NCI-H226 (cell line): ENCODE measurements around the gene NEURL4.
"Not testable (repeated sequence)": the region's sequence is repeated elsewhere in the genome, so short reads cannot be mapped to it uniquely, and the experiment has no call there.

Source experiments
- DNase-seq: peaks from one replicate; pipeline ENCODE4 v3.0.0-alpha.2; 2015

The NEURL4 gene

DNA sequence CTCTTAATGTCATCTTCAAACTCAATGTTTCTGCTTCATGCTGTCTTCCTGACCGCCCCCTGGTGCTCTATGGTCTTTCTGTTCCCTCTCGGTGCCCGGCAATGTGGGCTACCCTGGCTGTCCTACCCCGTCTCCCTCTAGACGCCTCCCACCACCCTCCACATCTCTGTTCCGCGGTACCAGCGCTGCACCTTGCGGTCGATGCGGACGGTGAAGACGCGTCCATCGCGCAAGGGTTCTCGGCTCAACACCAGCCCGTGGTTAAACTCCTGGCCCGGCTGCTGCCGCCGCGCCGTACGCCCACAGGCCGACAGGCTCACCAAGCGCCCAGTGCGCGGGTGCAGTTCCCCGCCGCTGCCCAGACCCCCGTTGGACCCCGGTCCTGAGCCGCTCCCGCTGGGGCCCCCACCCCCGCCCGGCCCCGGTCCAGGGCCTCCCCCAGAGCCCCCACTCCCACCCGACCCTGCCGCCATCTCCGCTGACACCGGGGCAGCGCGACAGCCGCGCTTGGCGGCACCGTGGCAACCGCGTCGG, at the start of gene NEURL4:
NEURL4 (minus strand) TSS at position 496 of the 534 bp plus-strand sequence; CDS start at position 473, 23 bp downstream.
- DNase-seq: no peak

DNA sequence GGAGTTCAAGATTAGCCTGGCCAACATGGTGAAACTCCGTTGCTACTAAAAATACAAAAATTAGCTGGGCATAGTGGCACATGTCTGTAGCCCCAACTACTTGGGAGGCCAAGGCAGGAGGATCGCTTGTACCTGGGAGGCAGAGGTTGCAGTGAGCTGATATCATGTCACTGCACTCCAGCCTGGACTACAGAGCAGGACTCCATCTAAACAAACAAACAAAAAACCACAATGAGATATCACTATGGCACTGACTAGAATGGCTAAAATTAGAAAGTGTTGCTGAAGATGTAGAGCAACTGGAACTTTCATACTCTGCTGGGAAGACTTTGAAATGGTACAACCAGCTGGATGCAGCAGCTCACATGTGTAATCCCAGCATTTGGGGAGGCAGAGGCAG, 45.2 kb upstream of the NEURL4 start:
- DNase-seq: no peak

DNA sequence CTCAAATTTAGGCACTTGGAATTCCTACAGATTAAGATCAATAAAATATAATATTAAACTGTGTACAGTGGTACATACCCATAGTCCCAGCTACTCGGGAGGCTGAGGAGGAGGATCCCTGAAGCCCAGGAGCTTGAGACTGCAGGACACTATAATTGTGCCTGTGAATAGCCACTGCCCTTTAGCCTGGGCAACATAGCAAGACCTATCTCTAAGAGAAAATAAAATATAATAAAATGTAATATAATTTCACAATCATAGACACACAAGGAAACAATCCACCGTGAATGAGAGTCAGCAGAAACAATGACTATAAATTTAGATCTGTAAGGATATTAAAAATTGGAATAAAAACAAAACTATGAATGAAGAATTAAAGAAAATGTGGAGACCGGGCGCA, 41.7 kb upstream of the NEURL4 start:
- DNase-seq: no peak

DNA sequence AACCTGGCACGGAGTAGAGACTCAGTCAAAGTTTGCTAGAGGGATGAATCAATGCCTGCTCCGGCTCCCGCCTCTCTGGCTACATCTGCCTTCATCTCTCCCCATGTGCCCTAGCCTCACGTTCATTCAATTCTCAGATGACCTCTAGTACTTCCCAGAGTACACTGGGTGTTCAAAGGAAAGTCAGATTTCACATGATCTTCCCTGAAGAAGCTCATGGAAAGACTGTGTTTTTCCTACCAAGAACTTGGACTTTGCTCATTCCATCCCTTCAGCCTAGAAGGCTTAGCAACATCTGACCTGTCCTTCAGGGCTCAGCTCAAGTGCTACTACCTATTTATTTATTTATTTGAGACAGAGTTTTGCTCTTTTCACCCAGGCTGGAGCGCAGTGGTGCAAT, 40.7 kb upstream of the NEURL4 start:
- DNase-seq: no peak

DNA sequence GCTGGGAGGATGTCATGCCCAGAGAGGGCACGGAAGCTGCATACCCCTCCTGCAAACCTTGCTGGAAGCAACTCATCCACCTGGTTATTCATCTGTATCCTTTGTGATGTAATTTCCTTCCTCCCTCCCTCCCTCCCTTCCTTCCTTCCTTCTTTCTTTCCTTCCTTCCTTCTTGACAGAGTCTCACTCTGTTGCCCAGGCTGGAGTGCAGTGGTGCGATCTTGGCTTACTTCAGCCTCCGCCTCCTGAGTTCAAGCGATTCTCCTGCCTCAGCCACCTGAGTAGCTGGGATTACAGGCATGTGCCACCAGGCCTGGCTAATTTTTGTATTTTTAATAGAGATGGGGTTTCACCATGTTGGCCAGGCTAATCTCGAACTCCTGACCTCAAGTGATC, 39.5 kb upstream of the NEURL4 start:
- DNase-seq: not testable (repeated sequence)

DNA sequence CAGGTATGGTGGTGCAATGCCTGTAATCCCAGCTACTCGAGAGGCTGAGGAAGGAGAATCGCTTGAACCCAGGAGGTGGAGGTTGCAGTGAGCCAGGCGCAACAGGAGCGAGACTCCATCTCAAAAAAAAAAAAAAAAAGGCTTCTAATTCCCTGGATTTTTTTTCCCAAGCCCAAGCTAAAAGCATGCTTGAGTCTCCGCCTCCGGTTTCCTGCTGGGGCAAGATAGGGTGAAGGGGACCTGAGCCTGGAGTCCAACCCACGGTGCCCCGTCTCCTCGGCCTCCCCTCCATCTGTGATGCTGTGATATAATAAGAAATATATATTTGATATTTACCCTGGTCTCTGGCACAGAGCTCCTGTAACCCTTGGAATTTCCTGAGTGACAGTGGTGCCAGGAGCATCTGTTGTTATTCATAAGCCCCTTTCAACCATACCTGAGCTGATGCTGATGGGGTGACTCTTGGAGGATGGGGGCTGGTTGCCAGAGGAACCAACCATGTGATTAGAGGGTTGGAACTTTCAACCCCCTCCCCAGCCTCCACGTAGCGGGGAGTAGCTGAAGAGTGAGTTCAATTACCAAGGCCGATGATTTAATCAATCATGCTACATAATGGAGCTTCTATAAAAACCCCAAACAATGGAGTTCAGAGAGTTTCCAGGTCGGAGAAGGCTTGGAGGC, 38.9 kb upstream of the NEURL4 start:
- DNase-seq: no peak

DNA sequence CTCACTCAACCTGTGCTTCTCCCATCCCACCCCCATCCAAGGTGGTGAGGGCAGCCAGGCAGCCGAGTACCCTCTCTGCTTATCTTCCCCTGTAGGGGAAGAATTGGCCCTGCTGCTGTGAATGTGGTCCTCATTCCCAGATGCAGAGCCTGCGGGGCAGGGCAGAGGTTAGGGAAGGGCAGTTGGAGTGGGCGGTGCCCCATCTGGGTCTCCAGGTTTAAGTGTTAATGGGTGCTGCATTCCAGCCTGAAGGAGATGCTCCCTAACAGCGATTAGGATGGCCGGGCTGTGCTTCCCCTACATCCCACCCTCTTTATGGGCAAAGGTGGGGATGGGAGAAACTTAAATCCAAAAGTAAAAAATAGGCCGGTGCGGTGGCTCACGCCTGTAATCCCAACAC, 37.9 kb upstream of the NEURL4 start:
- no peak for DNase-seq

DNA sequence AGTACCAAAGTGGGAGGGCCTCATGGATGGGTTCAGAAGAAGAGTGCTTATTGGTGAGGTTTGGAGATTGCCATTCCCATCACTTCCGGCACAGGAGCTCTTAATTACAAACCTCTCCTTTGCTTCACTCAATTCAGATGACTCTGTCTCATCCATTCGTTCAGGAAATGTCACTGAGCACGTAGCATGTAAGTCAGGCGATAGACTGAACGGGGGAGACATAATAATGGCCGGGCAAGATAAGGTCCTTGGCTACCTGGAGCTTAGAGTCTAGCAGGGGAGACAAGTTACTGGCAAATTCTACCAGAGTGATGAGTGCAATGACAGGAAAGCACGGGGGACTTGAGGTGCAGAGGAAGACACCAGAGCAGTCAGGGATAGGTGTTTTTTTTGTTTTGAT, 36.8 kb upstream of the NEURL4 start:
- DNase-seq: not testable (repeated sequence)

DNA sequence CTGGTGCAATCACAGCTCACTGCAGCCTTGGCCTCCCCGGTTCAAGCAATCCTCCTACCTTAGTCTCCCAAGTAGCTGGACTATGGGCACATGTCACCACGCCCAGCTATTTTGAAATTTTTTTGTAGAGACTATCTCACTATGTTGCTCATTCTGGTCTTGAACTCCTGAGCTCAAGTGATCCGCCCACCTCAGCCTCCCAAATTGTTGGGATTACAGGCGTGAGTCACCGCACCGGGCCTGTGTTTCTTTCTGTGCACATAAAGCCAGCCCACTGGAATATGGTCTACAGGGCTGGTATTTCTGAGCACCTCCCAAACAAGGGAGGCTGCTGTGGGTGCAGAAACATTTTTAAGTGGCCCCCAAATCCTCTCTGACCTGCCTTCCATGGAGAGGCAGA, 34.2 kb upstream of the NEURL4 start:
- DNase-seq: peak; percentile 79

DNA sequence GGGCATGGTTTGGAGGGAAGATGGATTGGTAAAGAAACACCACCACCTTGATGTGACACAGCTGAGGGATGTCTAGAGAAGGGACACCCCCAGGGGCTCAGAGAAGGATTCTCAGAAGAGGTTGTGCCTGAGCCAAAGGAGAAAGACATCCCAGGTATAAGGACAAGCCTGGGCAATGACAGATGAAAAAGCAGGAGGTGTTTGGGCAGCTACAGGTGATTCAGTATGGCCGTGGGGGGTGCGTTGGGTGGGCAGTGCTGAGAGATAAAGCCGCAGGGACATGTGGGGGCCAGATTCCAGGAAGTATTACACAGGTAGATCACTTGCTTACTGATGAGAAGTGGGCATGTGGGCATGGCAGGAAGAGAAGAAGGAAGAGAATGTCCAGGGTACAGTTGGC, 32.8 kb upstream of the NEURL4 start:
- no peak for DNase-seq

DNA sequence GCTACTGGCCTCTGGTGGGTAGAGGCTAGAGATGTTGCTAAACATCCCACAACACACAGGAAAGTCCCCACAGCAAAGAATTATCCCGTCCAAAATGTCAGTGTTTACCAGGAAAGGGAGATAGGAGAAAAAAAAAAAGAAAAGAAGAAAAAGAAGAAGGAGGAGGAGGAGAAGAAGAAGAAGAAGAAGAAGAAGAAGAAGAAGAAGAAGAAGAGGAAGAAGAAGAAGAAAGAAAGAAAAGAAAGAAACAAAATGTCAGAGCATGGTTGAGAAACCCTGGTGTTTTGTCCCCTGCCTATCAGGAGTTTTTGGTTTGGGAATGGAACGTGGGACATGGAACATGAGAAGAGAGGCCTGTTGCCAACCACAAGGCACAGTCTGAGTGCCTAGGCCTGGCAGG, 28.2 kb upstream of the NEURL4 start:
- DNase-seq: no peak

DNA sequence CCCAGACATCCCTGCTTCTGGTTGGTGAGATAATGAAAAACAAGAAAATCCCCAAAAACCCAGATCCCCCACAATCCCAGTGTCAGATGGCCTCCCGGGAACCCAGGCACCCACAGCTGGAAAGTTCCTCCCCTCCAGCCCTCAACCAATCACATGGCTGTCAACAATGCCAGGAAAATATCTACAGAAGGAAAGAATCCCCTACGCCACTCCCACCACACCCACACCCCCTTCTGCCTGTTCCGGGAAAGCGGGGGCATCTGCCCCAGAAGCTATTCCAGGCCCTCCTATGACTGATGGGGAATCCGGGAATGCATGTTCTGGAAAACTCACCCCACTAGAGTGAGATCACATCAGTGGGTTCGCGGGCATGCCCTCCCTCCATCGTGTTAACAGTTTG, 27.6 kb upstream of the NEURL4 start:
- no peak for DNase-seq

DNA sequence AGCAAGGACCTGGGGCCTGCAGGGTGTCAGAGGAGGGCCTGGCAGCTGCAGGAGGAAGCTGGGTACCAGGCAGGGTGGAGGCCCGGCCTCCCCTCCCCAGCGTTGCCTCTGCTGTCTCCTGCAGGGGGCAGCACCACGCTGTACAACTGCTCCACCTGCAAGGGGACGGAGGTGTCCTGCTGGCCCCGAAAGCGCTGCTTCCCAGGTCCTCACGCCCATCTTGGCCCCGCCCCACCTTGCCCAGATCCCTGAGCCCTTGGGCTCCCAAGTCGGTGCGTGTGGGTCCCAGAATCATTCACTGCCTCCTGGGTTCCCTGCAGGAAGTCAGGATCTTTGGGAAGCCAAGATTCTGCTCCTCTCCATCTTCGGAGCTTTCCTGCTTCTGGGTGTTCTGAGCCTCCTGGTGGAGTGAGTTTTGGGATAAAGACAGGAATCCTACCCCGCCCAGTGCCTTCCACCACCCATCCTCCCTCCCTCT, 27.0 kb upstream of the NEURL4 start:
- DNase-seq: peak; percentile 69

DNA sequence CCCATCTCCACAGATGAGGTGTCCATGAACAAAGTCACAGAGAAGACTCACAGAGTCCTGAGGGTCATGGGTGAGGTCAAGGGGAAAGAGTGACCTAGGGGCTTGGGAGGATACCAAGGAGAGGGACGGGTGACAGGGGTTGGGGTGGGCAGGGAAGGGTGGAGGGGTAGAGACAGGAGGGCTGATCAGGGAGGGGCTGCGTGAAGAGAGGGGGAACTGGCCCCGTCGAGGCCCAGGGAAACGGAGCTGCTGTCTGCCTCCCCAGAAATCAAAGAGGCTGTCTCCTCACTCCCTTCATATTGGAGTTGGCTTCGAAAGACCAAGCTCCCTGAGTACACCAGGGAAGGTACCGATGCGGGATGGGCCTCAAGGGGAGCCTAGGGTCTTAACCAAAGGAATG, 26.4 kb upstream of the NEURL4 start:
- DNase-seq: no peak

DNA sequence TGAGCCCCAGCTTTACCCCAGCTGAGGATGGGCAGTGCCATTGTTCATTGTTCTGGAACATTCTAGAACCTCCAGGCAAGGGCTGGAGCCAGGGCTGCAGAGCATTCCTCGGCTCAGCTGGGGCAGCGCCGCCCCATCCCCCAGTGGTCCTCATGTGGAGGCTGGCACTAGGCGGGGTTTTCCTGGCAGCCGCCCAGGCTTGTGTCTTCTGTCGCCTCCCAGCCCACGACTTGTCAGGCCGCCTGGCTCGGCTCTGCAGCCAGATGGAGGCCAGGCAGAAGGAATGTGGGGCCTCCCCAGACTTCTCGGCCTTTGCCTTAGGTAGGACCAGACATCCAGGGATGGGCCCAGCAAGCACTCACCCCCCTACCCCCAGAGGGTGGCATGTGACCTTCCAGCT, 25.9 kb upstream of the NEURL4 start, which contains the start of gene TMEM95:
TMEM95 (plus strand) TSS at position 104 of the 400 bp plus-strand sequence; CDS start at position 153, 49 bp downstream.
- DNase-seq: peak; percentile 22

DNA sequence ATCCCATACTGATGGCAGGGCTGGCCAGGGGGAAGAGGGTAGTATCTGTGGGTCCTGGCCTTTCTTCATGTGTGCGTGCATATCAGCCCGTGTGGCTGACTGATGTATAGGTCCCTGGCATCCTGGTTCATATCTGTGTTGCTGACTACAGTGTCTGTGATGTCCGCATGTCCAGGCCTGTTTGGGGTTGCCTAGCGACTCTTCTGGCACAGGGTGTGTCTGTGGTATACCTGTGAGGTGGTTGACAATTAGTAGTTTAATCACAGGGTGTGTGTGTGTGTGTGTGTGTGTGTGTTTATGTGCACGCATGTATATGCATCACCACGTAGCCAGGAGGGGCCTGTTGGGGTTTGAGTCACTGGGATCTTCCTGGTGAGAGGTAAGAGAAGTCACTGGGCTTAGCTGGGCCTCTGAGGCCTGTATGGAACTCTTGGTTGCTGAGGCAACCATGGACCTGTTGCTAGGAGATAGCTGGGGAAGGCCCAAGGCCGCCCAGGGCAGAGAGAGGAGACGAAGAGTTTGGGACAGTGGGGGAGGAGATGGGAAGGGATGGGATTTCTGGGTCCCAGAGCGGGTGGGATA, 25.2 kb upstream of the NEURL4 start:
- peak; percentile 37 for DNase-seq

DNA sequence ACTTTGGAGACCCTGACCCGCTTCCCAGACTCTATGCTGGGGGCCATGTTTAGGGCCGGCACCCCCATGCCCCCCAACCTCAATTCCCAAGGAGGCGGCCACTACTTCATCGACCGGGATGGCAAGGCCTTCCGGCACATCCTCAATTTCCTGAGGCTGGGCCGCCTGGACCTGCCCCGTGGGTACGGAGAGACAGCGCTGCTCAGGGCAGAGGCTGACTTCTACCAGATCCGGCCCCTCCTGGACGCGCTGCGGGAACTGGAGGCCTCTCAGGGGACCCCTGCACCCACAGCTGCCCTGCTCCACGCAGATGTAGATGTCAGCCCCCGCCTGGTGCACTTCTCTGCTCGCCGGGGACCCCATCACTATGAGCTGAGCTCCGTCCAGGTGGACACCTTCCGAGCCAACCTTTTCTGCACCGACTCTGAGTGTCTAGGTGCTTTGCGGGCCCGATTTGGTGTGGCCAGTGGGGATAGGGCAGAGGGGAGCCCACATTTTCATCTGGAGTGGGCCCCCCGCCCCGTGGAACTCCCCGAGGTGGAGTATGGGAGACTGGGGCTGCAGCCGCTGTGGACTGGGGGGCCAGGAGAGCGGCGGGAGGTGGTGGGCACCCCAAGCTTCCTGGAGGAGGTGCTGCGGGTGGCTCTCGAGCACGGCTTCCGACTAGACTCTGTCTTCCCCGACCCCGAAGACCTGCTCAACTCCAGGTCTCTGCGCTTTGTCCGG, 23.9 kb upstream of the NEURL4 start:
- DNase-seq: no peak

DNA sequence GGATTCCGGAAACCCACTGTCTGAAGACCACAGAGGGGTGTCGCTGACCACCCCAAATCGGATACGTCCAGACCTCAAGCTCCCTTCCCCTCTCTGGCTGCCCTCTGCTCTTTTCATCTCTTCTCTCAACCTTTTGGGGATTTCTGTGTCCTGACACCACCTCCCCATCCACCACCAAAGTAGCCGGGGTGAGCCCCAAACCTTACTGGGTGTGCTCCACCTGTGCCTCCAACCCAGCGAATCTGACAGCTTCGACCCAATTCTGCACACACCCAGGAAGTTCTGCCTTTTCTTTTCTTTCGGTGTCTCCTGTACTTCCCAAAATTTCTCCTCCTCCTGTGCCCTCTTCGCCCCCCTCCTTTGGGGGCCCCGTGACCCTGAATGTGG, 23.4 kb upstream of the NEURL4 start:
- no peak for DNase-seq

DNA sequence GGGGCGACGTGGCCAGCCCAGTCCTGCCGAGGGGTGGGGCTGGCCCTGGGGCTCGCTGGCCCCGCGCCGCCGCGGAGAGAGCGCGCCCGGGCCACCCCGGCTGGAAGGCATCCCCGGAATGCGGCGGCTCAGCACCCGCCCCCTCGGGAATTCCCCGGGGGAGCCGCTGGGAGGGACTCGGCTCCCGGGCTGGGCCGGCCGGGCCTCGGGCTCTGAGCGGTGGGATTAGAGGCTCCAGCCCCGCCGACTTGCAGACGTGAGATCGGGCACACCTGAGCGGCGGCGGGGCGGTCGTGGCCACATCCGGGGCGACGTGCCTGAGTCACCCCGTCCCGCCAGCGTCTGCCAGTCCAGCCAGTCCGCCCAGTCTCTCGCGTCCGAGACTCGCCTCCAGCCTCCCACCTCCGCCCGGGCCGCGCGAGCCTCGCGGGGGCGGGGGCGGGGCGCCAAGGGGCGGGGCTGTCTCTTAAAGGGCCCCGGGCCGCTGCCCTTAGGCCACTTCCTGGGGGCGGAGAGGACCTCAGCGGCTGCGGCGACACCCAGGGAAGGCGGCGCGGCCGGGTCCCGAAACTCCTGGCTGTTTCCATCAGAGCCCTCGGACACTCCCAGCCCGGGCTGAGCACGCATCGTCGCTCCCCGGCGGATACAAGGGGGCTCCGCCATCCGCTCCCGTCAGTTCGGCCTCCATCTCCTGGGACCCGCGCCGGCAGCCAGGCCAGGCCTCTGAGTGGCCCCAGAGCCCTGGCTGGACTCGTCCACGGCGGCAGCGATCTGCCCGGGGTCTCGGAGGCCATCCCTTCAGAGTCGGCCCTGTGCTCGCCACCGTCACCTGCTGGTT, 22.7 kb upstream of the NEURL4 start, which contains the start of gene KCTD11:
KCTD11 (plus strand) TSS at position 498 of the 838 bp plus-strand sequence.
- DNase-seq: peak; percentile 92

DNA sequence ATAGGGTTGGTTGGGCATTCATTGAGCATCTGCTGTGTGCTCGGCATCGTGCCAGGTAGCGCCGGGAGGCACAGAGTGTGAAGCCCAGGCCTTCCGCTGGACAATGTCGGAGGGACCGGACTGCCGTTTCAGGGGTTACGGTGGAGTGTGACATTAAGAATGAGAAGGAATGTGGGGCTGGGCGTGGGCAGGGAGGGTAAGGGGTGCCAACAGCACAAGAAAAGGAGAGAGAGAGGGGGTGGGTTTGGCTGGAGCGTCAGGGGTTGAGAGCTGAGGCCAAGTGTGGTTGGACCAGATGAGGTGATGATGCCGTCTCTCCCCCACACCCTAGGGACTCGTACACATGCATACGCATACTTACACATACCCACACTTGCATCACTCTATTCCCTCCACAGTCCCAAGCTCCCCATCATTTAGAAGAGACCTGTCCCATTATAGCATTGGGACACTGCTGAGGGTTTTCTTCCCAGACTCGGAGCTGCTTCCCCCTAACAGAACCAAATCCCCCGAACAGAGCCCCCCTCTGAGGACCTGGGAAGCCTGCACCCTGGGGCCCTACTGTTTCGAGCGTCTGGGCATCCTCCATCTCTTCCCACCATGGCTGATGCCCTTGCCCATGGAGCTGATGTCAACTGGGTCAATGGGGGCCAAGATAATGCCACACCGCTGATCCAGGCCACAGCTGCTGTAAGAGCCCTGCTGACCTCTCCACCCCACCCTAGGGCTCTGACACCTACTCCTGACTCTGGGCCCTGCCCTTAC, 19.5 kb upstream of the NEURL4 start:
- no peak for DNase-seq

DNA sequence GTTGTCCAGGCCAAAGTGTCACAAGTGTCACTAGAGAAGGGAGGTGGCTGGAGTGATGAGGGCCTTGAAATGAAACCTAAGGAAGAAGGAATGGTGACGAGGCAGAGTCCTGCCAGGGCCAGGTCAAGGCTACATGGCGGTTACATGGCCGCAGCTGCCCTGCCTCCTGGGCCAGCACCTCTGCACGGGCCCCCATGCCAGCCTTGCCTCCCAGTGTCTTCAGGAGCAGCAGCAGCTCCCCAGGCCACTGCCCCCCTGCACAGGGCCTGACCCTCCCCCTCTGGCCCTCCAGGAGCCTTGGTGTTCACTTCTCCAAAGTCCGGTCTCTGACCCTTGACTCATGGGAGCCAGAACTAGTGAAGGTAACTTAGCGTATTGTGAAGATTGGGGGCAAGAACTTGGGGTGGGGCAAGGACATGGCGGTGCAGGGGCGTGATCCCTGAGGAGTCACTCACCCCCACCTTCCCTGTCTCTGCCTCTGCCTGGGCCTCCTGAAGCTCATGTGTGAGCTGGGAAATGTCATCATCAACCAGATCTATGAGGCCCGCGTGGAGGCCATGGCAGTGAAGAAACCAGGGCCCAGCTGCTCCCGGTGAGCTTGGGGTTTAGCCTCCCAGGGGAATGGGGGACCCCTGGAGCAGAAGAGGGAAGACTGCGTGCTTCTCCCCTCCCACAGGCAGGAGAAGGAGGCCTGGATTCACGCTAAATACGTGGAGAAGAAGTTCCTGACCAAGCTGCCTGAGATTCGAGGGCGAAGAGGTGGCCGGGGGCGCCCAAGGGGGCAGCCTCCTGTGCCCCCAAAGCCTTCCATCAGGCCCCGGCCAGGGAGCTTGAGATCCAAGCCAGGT, 18.7 kb upstream of the NEURL4 start:
- DNase-seq: no peak
